ENCODE data around the gene COL23A1. TPM values are rescaled to one million over a fixed set of nuclear protein-coding genes. Genes with fewer than 3 reads are reported as not detected.

The COL23A1 gene
- total and polyA plus RNA-seq, 4 donors = 0.76 to 4.4 (median 1.3) TPM

GRCh38 chr5:178373711-178374110 lies 216.5 kb downstream of the COL23A1 start:
- H3K27ac ChIP-seq (ENCODE audit: low read depth in 1 of 2, low read length in 1 of 2) = no peak overlapping the region
- H3K4me1 ChIP-seq (ENCODE audit: control insufficient read depth in 5 of 5, insufficient read depth in 5 of 5, low read length in 5 of 5) = peaks cover 0 to 38% (median 4%) of the 10 kb centered on the region in 5 donors
- WGBS, 2 donors = 61 to 77% methylated on average over 16 of the region's 16 CpGs
- TF ChIP-seq CTCF (IDR thresholded peaks at IDR 0.05; ENCODE audit: control extremely low read depth, extremely low read depth) = no peak
- no peaks in the 10 kb centered on the region for H3K27me3 ChIP-seq (ENCODE audit: control insufficient read depth in 3 of 3, insufficient read depth in 3 of 3, low read length in 2 of 3)
- ATAC-seq (ENCODE audit: insufficient read depth, low FRiP score) (no peak), DNase-seq (no peak)
- H3K36me3 ChIP-seq (ENCODE audit: control insufficient read depth in 4 of 4, insufficient read depth in 4 of 4, low read length in 4 of 4) = no peaks in the 10 kb centered on the region
- H3K9me3 ChIP-seq (ENCODE audit: control insufficient read depth in 4 of 4, insufficient read depth in 3 of 4, low read length in 3 of 4) = peaks cover 0 to 4% (median 2%) of the 10 kb centered on the region in 4 donors
- no peak overlapping the region for H3K4me3 ChIP-seq
- no peak overlapping the region for H3K9ac ChIP-seq (ENCODE audit: insufficient read depth in 1 of 2, low read length in 2 of 2)

- Histone ChIP-seq H3K27ac (ENCODE audit: low read depth in 1 of 2, low read length in 1 of 2) (peak overlapping the region in 1 of 2 donors; percentile 15), H3K4me3 (no peak overlapping the region)
- 39 to 64% methylated on average over 17 of the region's 17 CpGs for WGBS, 2 donors
Measured at GRCh38 chr5:178372142-178372571, 218.0 kb downstream of the COL23A1 start.

GRCh38 chr5:178371362-178372111 lies 218.7 kb downstream of the COL23A1 start:
- Histone ChIP-seq H3K27me3 (ENCODE audit: control insufficient read depth in 3 of 3, insufficient read depth in 3 of 3, low read length in 2 of 3) (no peaks in the 10 kb centered on the region), H3K36me3 (ENCODE audit: control insufficient read depth in 4 of 4, insufficient read depth in 4 of 4, low read length in 4 of 4) (no peaks in the 10 kb centered on the region), H3K9me3 (ENCODE audit: control insufficient read depth in 4 of 4, insufficient read depth in 3 of 4, low read length in 3 of 4) (peaks cover 0 to 4% (median 2%) of the 10 kb centered on the region in 4 donors), H3K9ac (ENCODE audit: insufficient read depth in 1 of 2, low read length in 2 of 2) (peak overlapping the region in 1 of 2 donors; percentile 30), H3K4me1 (ENCODE audit: control insufficient read depth in 5 of 5, insufficient read depth in 5 of 5, low read length in 5 of 5) (peaks cover 0 to 21% (median 1%) of the 10 kb centered on the region in 5 donors), H3K4me3 (no peak overlapping the region), H3K27ac (ENCODE audit: low read depth in 1 of 2, low read length in 1 of 2) (no peak overlapping the region)
- WGBS, 2 donors = 65 to 74% methylated on average over 24 of the region's 24 CpGs
- TF ChIP-seq CTCF (IDR thresholded peaks at IDR 0.05; ENCODE audit: control extremely low read depth, extremely low read depth) = no peak
- DNase-seq = peak; percentile 69 to 90 (median 79)
- ATAC-seq (ENCODE audit: insufficient read depth, low FRiP score) = no peak

More at GRCh38 chr5:178372142-178372571, 218.0 kb downstream of the COL23A1 start:
- Histone ChIP-seq H3K4me1 (ENCODE audit: control insufficient read depth in 5 of 5, insufficient read depth in 5 of 5, low read length in 5 of 5) (peaks cover 0 to 27% (median 4%) of the 10 kb centered on the region in 5 donors), H3K36me3 (ENCODE audit: control insufficient read depth in 4 of 4, insufficient read depth in 4 of 4, low read length in 4 of 4) (no peaks in the 10 kb centered on the region), H3K9me3 (ENCODE audit: control insufficient read depth in 4 of 4, insufficient read depth in 3 of 4, low read length in 3 of 4) (peaks cover 0 to 4% (median 2%) of the 10 kb centered on the region in 4 donors), H3K9ac (ENCODE audit: insufficient read depth in 1 of 2, low read length in 2 of 2) (peak overlapping the region in 1 of 2 donors; percentile 30), H3K27me3 (ENCODE audit: control insufficient read depth in 3 of 3, insufficient read depth in 3 of 3, low read length in 2 of 3) (no peaks in the 10 kb centered on the region)
- peak; percentile 17 for ATAC-seq (ENCODE audit: insufficient read depth, low FRiP score)
- TF ChIP-seq CTCF (IDR thresholded peaks at IDR 0.05; ENCODE audit: control extremely low read depth, extremely low read depth) = no peak
- peak; percentile 35 to 76 (median 69) for DNase-seq
